PC-3 (cell line): ENCODE data around the gene PTPRN2. TPM values are rescaled to one million over a fixed set of nuclear protein-coding genes. Genes with fewer than 3 reads are reported as not detected.

Experiments
- ATAC-seq: fragments of 200-7000 bp; cut with Tn5 transposase; 2 replicates; pipeline ENCODE4 v1.9.1; 2020; ENCODE audit warnings: mild to moderate bottlenecking, moderate library complexity
- BruUV-seq: library from RNA; stranded (reverse); fragments of 400-500 nt; replicated peaks from 2 replicates; lab custom pipeline; 2021; lab: Mats Ljungman, UMichigan
- CTCF ChIA-PET: fragments of 300-600 bp; sonication (Branson Sonifier 250); formaldehyde crosslinking; loops from one replicate; lab custom pipeline; 2022; ENCODE audit warnings: antibody characterized with exemption; lab: Charles Lee
- POLR2A ChIA-PET: fragments of 300-600 bp; sonication (Branson Sonifier 250); formaldehyde crosslinking; loops from one replicate; lab custom pipeline; 2022; ENCODE audit warnings: antibody characterized with exemption; ENCODE audit not compliant: unreplicated experiment; lab: Charles Lee
- DNase-seq: peaks from one replicate; pipeline ENCODE4 v3.0.0-alpha.2; 2015
- H2AFZ ChIP-seq: fragments of 300-600 bp; sonication (generic); 2 replicates; pipeline ENCODE4 v1.6.0; 2016; ENCODE audit warnings: antibody characterized with exemption, low read length
- H3F3A ChIP-seq: fragments of 300-600 bp; sonication (generic); one replicate; pipeline ENCODE4 v1.6.0; 2017; ENCODE audit warnings: antibody characterized with exemption, low read length, control low read depth, mild to moderate bottlenecking; ENCODE audit not compliant: unreplicated experiment
- H3K27ac ChIP-seq: fragments of 300-600 bp; sonication (generic); 2 replicates; pipeline ENCODE4 v1.5.1; 2016; ENCODE audit warnings: mild to moderate bottlenecking, low read length
- H3K27me3 ChIP-seq: fragments of 300-600 bp; sonication (generic); 2 replicates; pipeline ENCODE4 v1.6.1; 2016; ENCODE audit warnings: low read length, mixed read lengths
- H3K36me3 ChIP-seq: fragments of 300-600 bp; sonication (generic); 2 replicates; pipeline ENCODE4 v1.6.1; 2016; ENCODE audit warnings: low read depth, mixed run types, low read length, mixed read lengths
- H3K4me1 ChIP-seq: fragments of 300-600 bp; sonication (generic); 2 replicates; pipeline ENCODE4 v1.5.1; 2016; ENCODE audit warnings: low read length; ENCODE audit not compliant: insufficient read depth
- H3K4me2 ChIP-seq: fragments of 300-600 bp; sonication (generic); 2 replicates; pipeline ENCODE4 v1.6.0; 2016; ENCODE audit warnings: low read length
- H3K4me3 ChIP-seq: fragments of 300-600 bp; sonication (generic); 2 replicates; pipeline ENCODE4 v1.5.1; 2016; ENCODE audit warnings: mild to moderate bottlenecking, low read length, mixed read lengths
- H3K79me2 ChIP-seq: fragments of 300-600 bp; sonication (generic); 2 replicates; pipeline ENCODE4 v1.6.1; 2017; ENCODE audit warnings: low read length, mixed read lengths
- H3K9ac ChIP-seq: fragments of 300-600 bp; sonication (generic); 2 replicates; pipeline ENCODE4 v1.6.0; 2016; ENCODE audit warnings: mild to moderate bottlenecking, low read length
- H3K9me2 ChIP-seq: fragments of 300-600 bp; sonication (generic); replicated peaks from 2 replicates; pipeline ENCODE4 v1.6.1; 2016; ENCODE audit warnings: mixed run types, low read length, mixed read lengths
- H3K9me3 ChIP-seq: fragments of 300-600 bp; sonication (generic); 2 replicates; pipeline ENCODE4 v1.6.1; 2016; ENCODE audit warnings: low read length, mixed read lengths
- H4K20me1 ChIP-seq: fragments of 300-600 bp; sonication (generic); 2 replicates; pipeline ENCODE4 v1.6.1; 2016; ENCODE audit warnings: low read length, mixed read lengths
- EZH2 ChIP-seq: fragments of 300-600 bp; sonication (generic); IDR thresholded peaks from one replicate; pipeline ENCODE4 v1.6.1; 2017; ENCODE audit warnings: antibody characterized with exemption, mild to moderate bottlenecking, low read length; ENCODE audit not compliant: unreplicated experiment
- EZH2phosphoT487 ChIP-seq: fragments of 300-600 bp; sonication (generic); IDR thresholded peaks from 2 replicates; pipeline ENCODE4 v1.6.1; 2018; ENCODE audit warnings: mild to moderate bottlenecking, antibody characterized with exemption, low read length, borderline replicate concordance
- intact Hi-C: fragments of 100-400 bp; cut with micrococcal nuclease; formaldehyde crosslinking; loops from 2 replicates; pipeline ENCODE4 v1.9.0; 2023
- total RNA-seq: library from RNA; depleted of rRNA; stranded (reverse); fragments of >200 nt; gene quantifications from 2 replicates; pipeline ENCODE4 v1.2.3, GENCODE V29; 2014
- TF ChIP-seq, protein P1 (sequence below): fragments of 300-600 bp; sonication (generic); conservative IDR thresholded peaks from 2 replicates; pipeline ENCODE4 v1.5.1; 2017; ENCODE audit warnings: antibody characterized with exemption, low read depth, mild to moderate bottlenecking, low read length

The PTPRN2 gene
- total RNA-seq, 1 experiment from 2014 or later, result 3.2 TPM

GRCh38 chr7:157499835-157500153, 1087.8 kb downstream of the PTPRN2 start:
- H4K20me1 ChIP-seq, result no peaks in the 10 kb centered on the region
- no peak overlapping the region for H3K4me3 ChIP-seq
- ATAC-seq (no peak), DNase-seq (no peak)
- intact Hi-C loops, result no loop called here
- no peaks in the 10 kb centered on the region for H3K4me1 ChIP-seq
- no peaks in the 10 kb centered on the region for H3K9me2 ChIP-seq
- H3K36me3 ChIP-seq, result no peaks in the 10 kb centered on the region
- no peak overlapping the region for H3K9ac ChIP-seq
- no peaks in the 10 kb centered on the region for H3F3A ChIP-seq
- H3K27ac ChIP-seq, result no peak overlapping the region
- BruUV-seq, result no TSS peak
- H3K4me2 ChIP-seq, result no peak overlapping the region
- no peaks in the 10 kb centered on the region for H3K27me3 ChIP-seq
- no peaks in the 10 kb centered on the region for H3K9me3 ChIP-seq
- POLR2A ChIA-PET, result no interaction called here
- no peaks in the 10 kb centered on the region for H3K79me2 ChIP-seq
- TF ChIP-seq, protein P1, sequence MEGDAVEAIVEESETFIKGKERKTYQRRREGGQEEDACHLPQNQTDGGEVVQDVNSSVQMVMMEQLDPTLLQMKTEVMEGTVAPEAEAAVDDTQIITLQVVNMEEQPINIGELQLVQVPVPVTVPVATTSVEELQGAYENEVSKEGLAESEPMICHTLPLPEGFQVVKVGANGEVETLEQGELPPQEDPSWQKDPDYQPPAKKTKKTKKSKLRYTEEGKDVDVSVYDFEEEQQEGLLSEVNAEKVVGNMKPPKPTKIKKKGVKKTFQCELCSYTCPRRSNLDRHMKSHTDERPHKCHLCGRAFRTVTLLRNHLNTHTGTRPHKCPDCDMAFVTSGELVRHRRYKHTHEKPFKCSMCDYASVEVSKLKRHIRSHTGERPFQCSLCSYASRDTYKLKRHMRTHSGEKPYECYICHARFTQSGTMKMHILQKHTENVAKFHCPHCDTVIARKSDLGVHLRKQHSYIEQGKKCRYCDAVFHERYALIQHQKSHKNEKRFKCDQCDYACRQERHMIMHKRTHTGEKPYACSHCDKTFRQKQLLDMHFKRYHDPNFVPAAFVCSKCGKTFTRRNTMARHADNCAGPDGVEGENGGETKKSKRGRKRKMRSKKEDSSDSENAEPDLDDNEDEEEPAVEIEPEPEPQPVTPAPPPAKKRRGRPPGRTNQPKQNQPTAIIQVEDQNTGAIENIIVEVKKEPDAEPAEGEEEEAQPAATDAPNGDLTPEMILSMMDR, result no peak
- CTCF ChIA-PET, result no interaction called here
- H2AFZ ChIP-seq, result no peak overlapping the region

GRCh38 chr7:157499121-157499834, 1088.3 kb downstream of the PTPRN2 start:
- Histone ChIP-seq H3K36me3 (no peaks in the 10 kb centered on the region), H3K9me2 (no peaks in the 10 kb centered on the region), H3K4me3 (no peak overlapping the region), H3K4me1 (no peaks in the 10 kb centered on the region), H4K20me1 (no peaks in the 10 kb centered on the region), H3K27ac (no peak overlapping the region), H3K9ac (no peak overlapping the region), H2AFZ (no peak overlapping the region), H3K79me2 (no peaks in the 10 kb centered on the region), H3F3A (no peaks in the 10 kb centered on the region), H3K27me3 (no peaks in the 10 kb centered on the region), H3K9me3 (no peaks in the 10 kb centered on the region), H3K4me2 (no peak overlapping the region)
- intact Hi-C loops, result no loop called here
- no peak for ATAC-seq
- DNase-seq, result no peak
- ChIA-PET CTCF (no interaction called here), POLR2A (no interaction called here)
- TF ChIP-seq EZH2, result no peak
- TF ChIP-seq EZH2phosphoT487, result no peak
- TF ChIP-seq, protein P1, result no peak
- BruUV-seq, result no TSS peak

DNA sequence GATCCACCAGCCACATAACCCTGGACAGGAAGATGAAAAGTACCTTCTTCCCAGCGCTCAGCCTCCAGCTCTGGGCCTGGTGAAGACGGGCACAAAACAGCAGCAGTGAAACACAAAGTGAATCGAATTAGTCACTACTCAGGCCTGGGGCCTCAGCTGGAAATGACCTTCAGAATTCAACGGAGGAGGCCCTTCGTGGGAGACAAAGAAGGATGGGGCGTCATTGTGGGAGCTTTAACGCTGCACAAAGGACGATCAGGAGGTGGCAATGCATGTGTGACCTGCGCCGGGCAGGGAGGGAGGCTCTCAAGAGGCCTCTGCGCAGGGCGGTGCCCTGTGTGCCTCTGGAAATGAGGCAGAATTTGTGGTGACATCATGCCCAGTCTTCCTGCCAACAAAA, 1089.0 kb downstream of the PTPRN2 start:
- Histone ChIP-seq H3F3A (no peaks in the 10 kb centered on the region), H2AFZ (no peak overlapping the region), H3K9me2 (no peaks in the 10 kb centered on the region), H3K27ac (no peak overlapping the region), H3K4me2 (no peak overlapping the region), H3K9ac (no peak overlapping the region), H3K4me1 (no peaks in the 10 kb centered on the region), H3K36me3 (no peaks in the 10 kb centered on the region), H3K9me3 (no peaks in the 10 kb centered on the region), H3K79me2 (no peaks in the 10 kb centered on the region), H3K27me3 (no peaks in the 10 kb centered on the region), H4K20me1 (no peaks in the 10 kb centered on the region), H3K4me3 (no peak overlapping the region)
- no TSS peak for BruUV-seq
- ATAC-seq, result no peak
- TF ChIP-seq EZH2 (no peak), EZH2phosphoT487 (no peak)
- TF ChIP-seq, protein P1, result no peak
- ChIA-PET POLR2A (no interaction called here), CTCF (no interaction called here)
- DNase-seq, result no peak
- intact Hi-C loops, result no loop called here
